Mesodermal cell (in vitro differentiated cells): ENCODE measurements around the gene SEMA3B. TPM values are rescaled to one million over a fixed set of nuclear protein-coding genes. Genes with fewer than 3 reads are reported as not detected.
"Not testable (repeated sequence)": the region's sequence is repeated elsewhere in the genome, so short reads cannot be mapped to it uniquely, and the experiment has no call there.

Experiments
- H3K27ac ChIP-seq: 2 replicates; pipeline ENCODE4 v1.7.0; 2013; ENCODE audit warnings: mild to moderate bottlenecking, low read depth, low read length, moderate library complexity; ENCODE audit not compliant: severe bottlenecking
- H3K36me3 ChIP-seq: 2 replicates; pipeline ENCODE4 v1.7.1; 2013; ENCODE audit warnings: mild to moderate bottlenecking, low read length, moderate library complexity; ENCODE audit not compliant: control insufficient read depth, insufficient read depth
- H3K4me1 ChIP-seq: one replicate; pipeline ENCODE4 v1.7.1; 2013; ENCODE audit warnings: mild to moderate bottlenecking, low read length; ENCODE audit not compliant: insufficient read depth, control insufficient read depth, poor library complexity, severe bottlenecking
- H3K4me3 ChIP-seq: 2 replicates; pipeline ENCODE4 v1.7.0; 2013; ENCODE audit warnings: low read length, control low read depth, mild to moderate bottlenecking; ENCODE audit not compliant: insufficient read depth, poor library complexity, severe bottlenecking; ENCODE audit errors: extremely low read depth
- H3K9me3 ChIP-seq: 2 replicates; pipeline ENCODE4 v1.7.1; 2013; ENCODE audit warnings: mild to moderate bottlenecking, low read length, moderate library complexity; ENCODE audit not compliant: control insufficient read depth
- WGBS, 2 experiments: methylation state at CpG; one replicate each; pipeline ENCODE4 v1.1.5; 2013; ENCODE audit warnings: missing lambda C conversion rate in 2 of 2; ENCODE audit not compliant: insufficient coverage in 2 of 2; 5-methylcytosine and 5-hydroxymethylcytosine counted together
- polyA plus RNA-seq, 2 experiments: library from polyadenylated mRNA; stranded (reverse); fragments of 50-300 nt; gene quantifications; one replicate each; pipeline ENCODE4 v1.2.3, GENCODE V29; 2013

The SEMA3B gene
- polyA plus RNA-seq (2013, experiment 1 of 2) = 6.8 TPM
- 6.1 TPM for polyA plus RNA-seq (2013, experiment 2 of 2)

- WGBS, 2 experiments = 68 to 70% methylated on average over 11 to 16 of the region's 21 CpGs
Observed at GRCh38 chr3:50268703-50269451, at the start of gene SEMA3B. TSS of gene SEMA3B (plus strand) at chr3:50269147. CDS start at chr3:50269241, 94 bp downstream.

GRCh38 chr3:50219285-50219684, 49.7 kb upstream of the SEMA3B start:
- WGBS, 2 experiments = 94 to 95% methylated on average over 5 of the region's 5 CpGs

More at GRCh38 chr3:50268703-50269451, at the start of gene SEMA3B:
- no peaks in the 10 kb centered on the region for H3K9me3 ChIP-seq
- H3K36me3 ChIP-seq = no peaks in the 10 kb centered on the region
- H3K27ac ChIP-seq = no peak within 1 kb of the TSS
- H3K4me3 ChIP-seq = peak within 1 kb of the TSS; percentile 2
- H3K4me1 ChIP-seq = peaks cover 70% of the 10 kb centered on the region

DNA sequence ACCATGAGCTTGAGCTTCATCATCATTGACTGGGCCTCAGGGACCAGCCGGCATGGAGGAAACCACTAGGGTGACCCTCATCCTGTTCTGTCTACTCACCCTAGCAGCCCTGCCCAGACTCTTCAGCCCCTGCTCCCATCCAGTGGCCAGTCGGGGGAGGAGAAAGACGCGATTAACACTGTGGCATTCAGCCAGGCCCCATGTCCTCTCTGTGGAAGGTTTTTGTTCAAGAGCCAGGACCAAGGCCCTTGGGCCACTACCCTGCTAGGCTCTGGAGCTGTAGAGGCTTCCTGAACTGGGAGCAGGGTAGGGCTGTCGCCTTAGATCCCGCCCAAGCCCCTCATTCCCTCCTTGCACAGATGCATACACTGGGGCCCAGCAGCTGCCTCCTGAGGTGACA, 48.8 kb upstream of the SEMA3B start:
- no peaks in the 10 kb centered on the region for H3K36me3 ChIP-seq
- H3K9me3 ChIP-seq = no peaks in the 10 kb centered on the region
- H3K4me3 ChIP-seq = no peak overlapping the region
- 88 to 96% methylated on average over 4 to 5 of the region's 6 CpGs for WGBS, 2 experiments
- H3K4me1 ChIP-seq = no peaks in the 10 kb centered on the region
- H3K27ac ChIP-seq = no peak overlapping the region

More at GRCh38 chr3:50219285-50219684, 49.7 kb upstream of the SEMA3B start:
- H3K9me3 ChIP-seq = no peaks in the 10 kb centered on the region
- H3K36me3 ChIP-seq = no peaks in the 10 kb centered on the region
- H3K4me3 ChIP-seq = no peak overlapping the region
- H3K27ac ChIP-seq = no peak overlapping the region
- H3K4me1 ChIP-seq = no peaks in the 10 kb centered on the region

GRCh38 chr3:50221051-50221410, 47.9 kb upstream of the SEMA3B start:
- 92 to 94% methylated on average over 3 of the region's 4 CpGs for WGBS, 2 experiments
- Histone ChIP-seq H3K9me3 (no peaks in the 10 kb centered on the region), H3K36me3 (no peaks in the 10 kb centered on the region), H3K27ac (no peak overlapping the region), H3K4me1 (no peaks in the 10 kb centered on the region), H3K4me3 (no peak overlapping the region)

DNA sequence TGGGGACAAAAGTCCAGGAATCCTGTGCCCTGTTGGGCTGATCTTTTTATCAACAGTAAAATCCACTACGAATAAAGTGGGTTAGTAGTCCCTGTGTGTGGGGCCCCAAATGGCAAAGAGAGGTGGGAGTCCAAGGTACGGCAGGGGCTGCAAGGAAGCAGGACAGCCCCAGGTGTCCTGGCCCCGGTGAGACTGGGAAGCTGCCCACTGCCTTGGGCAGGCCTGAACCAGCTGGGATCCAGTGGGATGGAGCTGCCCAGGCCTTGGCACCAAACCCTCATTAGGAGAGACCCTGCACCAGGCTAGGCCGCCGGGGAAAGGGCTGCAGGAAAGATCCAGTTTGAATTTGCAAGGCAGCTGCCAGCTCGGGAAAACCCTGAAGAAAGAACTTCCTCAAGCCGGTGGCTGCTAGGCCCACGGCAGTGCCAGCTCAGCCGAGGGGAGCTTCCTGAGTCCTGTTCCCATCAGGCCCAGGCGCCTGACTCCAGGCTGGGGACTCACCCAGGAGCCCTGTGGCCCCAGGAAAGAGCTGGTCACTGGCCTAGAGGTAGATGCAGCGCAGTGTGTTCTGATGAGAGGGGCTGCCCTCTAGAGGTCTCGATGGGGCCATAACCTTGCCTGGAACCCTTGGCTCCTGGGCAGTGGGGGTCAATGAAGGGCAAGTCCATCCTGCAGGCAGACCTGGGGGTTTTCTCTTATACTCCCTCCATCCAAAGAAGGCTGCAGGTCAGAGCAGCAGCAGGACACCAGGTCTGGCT, 47.4 kb upstream of the SEMA3B start:
- H3K27ac ChIP-seq = no peak overlapping the region
- H3K4me3 ChIP-seq = no peak overlapping the region
- H3K9me3 ChIP-seq = no peaks in the 10 kb centered on the region
- WGBS, 2 experiments = 71 to 76% methylated on average over 12 of the region's 12 CpGs
- H3K36me3 ChIP-seq = no peaks in the 10 kb centered on the region
- no peaks in the 10 kb centered on the region for H3K4me1 ChIP-seq

- Histone ChIP-seq H3K9me3 (no peaks in the 10 kb centered on the region), H3K4me3 (no peak overlapping the region), H3K36me3 (no peaks in the 10 kb centered on the region), H3K4me1 (no peaks in the 10 kb centered on the region), H3K27ac (no peak overlapping the region)
- 71 to 89% methylated on average over 1 of the region's 1 CpG for WGBS, 2 experiments
Observed at GRCh38 chr3:50222169-50222528, 46.8 kb upstream of the SEMA3B start.

DNA sequence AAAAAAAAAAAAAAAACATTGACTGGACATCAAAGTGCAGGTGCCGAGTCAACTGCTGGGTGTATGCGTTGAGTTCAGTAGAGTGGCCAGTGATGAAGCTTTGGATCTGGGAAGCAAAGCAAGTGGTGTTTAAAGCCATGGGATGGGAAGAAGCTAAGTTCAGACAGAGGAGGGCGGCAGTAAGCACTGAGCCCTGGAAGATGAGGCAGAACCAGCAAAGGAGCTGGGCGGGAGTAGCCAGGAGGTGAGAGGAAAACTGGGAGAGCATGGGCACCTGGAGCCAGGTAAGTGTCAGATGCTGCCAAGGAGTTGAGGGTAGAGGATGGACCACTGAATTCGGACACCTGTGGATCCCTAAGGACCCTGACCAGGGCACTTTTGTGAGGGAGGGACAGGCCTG, 44.3 kb upstream of the SEMA3B start:
- H3K27ac ChIP-seq = no peak overlapping the region
- H3K36me3 ChIP-seq = no peaks in the 10 kb centered on the region
- H3K9me3 ChIP-seq = no peaks in the 10 kb centered on the region
- H3K4me1 ChIP-seq = peaks cover 10% of the 10 kb centered on the region
- 76 to 84% methylated on average over 5 of the region's 5 CpGs for WGBS, 2 experiments
- H3K4me3 ChIP-seq = no peak overlapping the region

GRCh38 chr3:50226888-50227389, 42.0 kb upstream of the SEMA3B start:
- WGBS, 2 experiments = 1 to 5% methylated on average over 19 to 35 of the region's 40 CpGs

DNA sequence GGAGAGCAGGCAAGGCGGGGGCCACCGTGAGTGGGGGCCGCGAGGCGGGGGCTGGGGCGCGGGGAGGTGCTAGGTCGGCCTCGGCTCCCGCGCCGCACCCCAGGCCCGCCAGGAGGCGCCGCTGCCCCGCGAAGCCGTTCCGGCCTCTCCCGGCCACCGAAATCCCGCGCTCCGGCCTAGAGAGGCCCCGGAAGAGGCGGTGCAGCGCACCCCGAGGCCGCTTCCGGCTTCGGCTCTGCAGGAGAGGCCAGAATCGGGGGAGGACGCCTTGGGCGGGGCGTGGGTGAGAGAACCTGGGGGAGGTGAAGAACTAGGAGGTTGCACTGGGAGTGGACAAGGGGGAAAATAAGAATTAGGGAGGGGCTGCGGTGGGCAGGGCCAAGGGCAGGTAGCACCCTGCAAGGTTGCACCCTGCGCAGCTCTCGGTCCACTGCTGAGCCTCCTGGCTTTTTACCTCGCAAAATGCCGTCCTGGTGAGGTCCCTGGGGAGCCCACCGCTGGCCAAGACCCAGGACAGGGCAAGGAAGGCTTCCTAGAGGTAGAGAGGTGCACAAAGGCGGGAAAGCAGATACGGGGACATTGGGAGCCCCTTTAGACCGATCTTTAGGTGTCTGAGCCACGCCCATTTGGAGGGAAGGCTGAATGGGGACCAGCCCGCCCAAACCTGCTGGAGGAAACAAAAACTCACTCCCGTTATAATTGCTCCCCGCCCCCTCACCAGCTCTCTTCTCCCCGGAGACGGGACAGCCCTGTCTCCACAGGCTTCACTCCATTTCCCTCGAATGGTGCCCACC, 41.4 kb upstream of the SEMA3B start:
- no peaks in the 10 kb centered on the region for H3K36me3 ChIP-seq
- 0 to 1% methylated on average over 18 to 51 of the region's 51 CpGs for WGBS, 2 experiments
- H3K4me1 ChIP-seq = peaks cover 10% of the 10 kb centered on the region
- peak overlapping the region; percentile 36 for H3K27ac ChIP-seq
- peak overlapping the region; percentile 49 for H3K4me3 ChIP-seq
- H3K9me3 ChIP-seq = no peaks in the 10 kb centered on the region

More at GRCh38 chr3:50226888-50227389, 42.0 kb upstream of the SEMA3B start:
- no peaks in the 10 kb centered on the region for H3K36me3 ChIP-seq
- peaks cover 10% of the 10 kb centered on the region for H3K4me1 ChIP-seq
- no peak overlapping the region for H3K27ac ChIP-seq
- H3K9me3 ChIP-seq = no peaks in the 10 kb centered on the region
- H3K4me3 ChIP-seq = peak overlapping the region; percentile 49

DNA sequence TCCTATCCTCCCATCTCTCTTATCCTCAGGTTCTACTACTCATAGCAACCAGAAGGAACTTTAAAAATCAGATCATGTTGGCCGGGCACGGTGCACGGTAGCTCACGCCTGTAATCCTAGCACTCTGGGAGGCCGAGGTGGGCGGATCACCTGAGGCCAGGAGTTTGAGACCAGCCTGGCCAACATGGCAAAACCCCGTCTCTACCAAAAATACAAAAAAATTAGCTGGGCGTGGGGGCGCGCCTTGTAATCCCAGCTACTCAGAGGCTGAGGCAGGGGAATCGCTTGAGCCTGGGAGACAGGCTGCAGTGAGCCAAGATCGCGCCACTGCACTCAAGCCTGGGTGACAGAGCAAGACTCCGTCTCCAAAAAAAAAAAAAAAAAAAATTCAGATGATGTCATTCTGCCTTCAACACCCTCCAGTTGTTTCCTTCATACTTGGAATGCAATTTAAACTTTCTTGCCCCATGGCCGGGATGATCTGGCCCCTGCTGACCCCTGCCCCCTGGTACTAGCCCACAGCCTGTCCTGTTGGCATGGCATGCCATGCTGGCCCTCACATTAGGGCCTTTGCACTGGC, 40.7 kb upstream of the SEMA3B start:
- Histone ChIP-seq H3K27ac (peak overlapping the region; percentile 36), H3K4me3 (peak overlapping the region; percentile 49)
- WGBS, 2 experiments = 45 to 47% methylated on average over 11 to 14 of the region's 15 CpGs
- H3K9me3 ChIP-seq, H3K36me3 ChIP-seq, H3K4me1 ChIP-seq: not testable (repeated sequence)
